Sigmoid colon (tissue), 7 donors: ENCODE data around the gene CLTRN. TPM values are rescaled to one million over a fixed set of nuclear protein-coding genes. Genes with fewer than 3 reads are reported as not detected.
A peak's percentile ranks its signal among the peaks of the same experiment; 100 is the strongest.
"Not testable (repeated sequence)": the region's sequence is repeated elsewhere in the genome, so short reads cannot be mapped to it uniquely, and the experiment has no call there.

Experiments used
- DNase-seq: peaks from one replicate; pipeline ENCODE4 v3.0.0-alpha.2; 2019
- H3K27ac ChIP-seq, 4 donors: fragments of 200-600 bp; sonication (generic); one replicate each; pipeline ENCODE4 v1.5.1; 2016 to 2019; ENCODE audit warnings: mild to moderate bottlenecking in 1 of 4
- H3K27me3 ChIP-seq, 3 donors: fragments of 200-600 bp; sonication (generic); one replicate each; pipeline ENCODE4 v1.5.1; 2019; ENCODE audit warnings: mild to moderate bottlenecking in 1 of 3
- H3K36me3 ChIP-seq, 4 donors: fragments of 200-600 bp; sonication (generic); one replicate each; pipeline ENCODE4 v1.5.1; 2016 to 2019
- H3K4me1 ChIP-seq, 4 donors: fragments of 200-600 bp; sonication (generic); one replicate each; pipeline ENCODE4 v1.5.1; 2017 to 2019
- H3K4me3 ChIP-seq, 4 donors: fragments of 200-600 bp; sonication (generic); one replicate each; pipeline ENCODE4 v1.5.1; 2017 to 2019; ENCODE audit warnings: mild to moderate bottlenecking in 2 of 4, moderate library complexity in 1 of 4
- H3K9me3 ChIP-seq, 4 donors: fragments of 200-600 bp in 3 of 4; sonication (generic) in 3 of 4; one replicate each; pipeline versions ENCODE4 v1.5.1 to v1.6.1; 2013 to 2019
- CTCF ChIP-seq, 4 experiments: fragments of 450-650 bp in 3 of 4; fragments of 200-600 bp in 1 of 4; IDR thresholded peaks; one replicate each; pipeline ENCODE4 v1.5.1; 2016 to 2019; ENCODE audit warnings: antibody characterized with exemption in 4 of 4, mild to moderate bottlenecking in 3 of 4, moderate library complexity in 2 of 4
- EP300 ChIP-seq, 4 donors: sonication (generic); formaldehyde crosslinking; IDR thresholded peaks; one replicate each; pipeline ENCODE4 v1.6.1; 2017; ENCODE audit warnings: antibody characterized with exemption in 4 of 4
- POLR2A ChIP-seq, 2 donors: fragments of 450-650 bp; IDR thresholded peaks; one replicate each; pipeline ENCODE4 v1.6.1; 2016; ENCODE audit warnings: antibody characterized with exemption in 2 of 2, mild to moderate bottlenecking in 2 of 2, moderate library complexity in 2 of 2
- POLR2AphosphoS5 ChIP-seq, 4 donors: sonication (generic); formaldehyde crosslinking; IDR thresholded peaks; one replicate each; pipeline ENCODE4 v1.6.1; 2017; ENCODE audit warnings: antibody characterized with exemption in 4 of 4
- WGBS, 2 donors: extraction: QIAGEN DNeasy Blood & Tissue Kit; methylation state at CpG; one replicate each; pipeline ENCODE4 v1.1.7; 2013; 5-methylcytosine and 5-hydroxymethylcytosine counted together
- intact Hi-C: fragments of 100-400 bp; cut with DNase I; formaldehyde crosslinking; loops from one replicate; pipeline ENCODE4 v1.15.1; 2023
- polyA plus RNA-seq, 3 donors: library from polyadenylated mRNA; stranded (reverse); fragments of 200-250 nt; gene quantifications; one replicate each; pipeline ENCODE4 v1.2.3, GENCODE V29; 2013
- total RNA-seq, 4 donors: library from RNA; depleted of rRNA; stranded (reverse); fragments of >200 nt; gene quantifications; one replicate each; pipeline ENCODE4 v1.1.0, GENCODE V29; 2016
- donor health status: healthy with polysubstance abuse.
- donor health status: Bipolar disorder and iron deficiency.
- donor health status: healthy.

Gene CLTRN
- total and polyA plus RNA-seq, 7 donors, result 0.12 to 0.60 (median 0.33) TPM; not detected in 4

- no peaks in the 10 kb centered on the region for H3K9me3 ChIP-seq
- TF ChIP-seq POLR2AphosphoS5 (IDR thresholded peaks at IDR 0.05) (peak in 1 of 4 donors; percentile 76), POLR2A (IDR thresholded peaks at IDR 0.05) (peak in 1 of 2 donors; percentile 41), CTCF (IDR thresholded peaks at IDR 0.05) (no peak), EP300 (IDR thresholded peaks at IDR 0.05) (no peak)
- peaks cover 0 to 29% (median 6%) of the 10 kb centered on the region in 4 donors for H3K4me1 ChIP-seq
- H3K4me3 ChIP-seq, result peak overlapping the region; percentile 62 to 81 (median 64)
- H3K27me3 ChIP-seq, result no peaks in the 10 kb centered on the region
- 0% methylated on average over 13 of the region's 13 CpGs for WGBS, 2 donors
- intact Hi-C loops, result loop anchor here (2.0 to 10.0 kb wide), 5 partner anchors 182 to 1200 kb away; partner anchors contain the start of genes CTPS2, FANCB, MOSPD2 and PIR
- peak overlapping the region; percentile 92 to 99 (median 96) for H3K27ac ChIP-seq
- H3K36me3 ChIP-seq, result no peaks in the 10 kb centered on the region
- DNase-seq, result no peak
Observed at GRCh38 chrX:15674514-15674840, 9.9 kb upstream of the CLTRN start.

DNA sequence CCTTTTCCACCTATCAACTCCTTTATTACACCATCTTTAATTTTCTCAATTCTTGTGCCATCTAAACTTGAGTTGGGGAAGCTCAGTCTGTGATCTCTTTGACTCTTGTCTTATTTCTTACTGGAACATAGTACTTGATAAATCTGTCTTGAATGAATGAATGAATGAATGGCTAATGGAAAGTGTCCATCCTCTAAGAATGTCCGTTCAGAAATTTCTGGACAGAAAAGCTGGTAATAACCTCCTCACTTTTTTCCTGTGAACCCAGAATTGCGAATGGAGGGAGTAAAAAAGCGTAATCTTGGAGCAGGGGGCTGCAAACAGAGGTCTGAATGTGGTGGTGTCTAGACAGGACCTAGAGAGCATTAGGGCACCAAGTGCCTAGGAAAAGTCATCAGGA, 9.4 kb upstream of the CLTRN start:
- no peaks in the 10 kb centered on the region for H3K36me3 ChIP-seq
- DNase-seq, result no peak
- TF ChIP-seq EP300 (IDR thresholded peaks at IDR 0.05), result no peak
- no peak for TF ChIP-seq CTCF (IDR thresholded peaks at IDR 0.05)
- TF ChIP-seq POLR2AphosphoS5 (IDR thresholded peaks at IDR 0.05), result no peak
- TF ChIP-seq POLR2A (IDR thresholded peaks at IDR 0.05), result no peak
- intact Hi-C loops, result loop anchor here (2.0 to 10.0 kb wide), 5 partner anchors 181 to 1201 kb away; partner anchors contain the start of genes CTPS2, FANCB, MOSPD2 and PIR
- H3K9me3 ChIP-seq, result no peaks in the 10 kb centered on the region
- H3K4me3 ChIP-seq, result peak overlapping the region; percentile 62 to 81 (median 64)
- no peaks in the 10 kb centered on the region for H3K27me3 ChIP-seq
- H3K4me1 ChIP-seq, result peaks cover 0 to 29% (median 6%) of the 10 kb centered on the region in 4 donors
- 41 to 64% methylated on average over 3 of the region's 3 CpGs for WGBS, 2 donors
- peak overlapping the region; percentile 92 to 99 (median 96) for H3K27ac ChIP-seq

DNA sequence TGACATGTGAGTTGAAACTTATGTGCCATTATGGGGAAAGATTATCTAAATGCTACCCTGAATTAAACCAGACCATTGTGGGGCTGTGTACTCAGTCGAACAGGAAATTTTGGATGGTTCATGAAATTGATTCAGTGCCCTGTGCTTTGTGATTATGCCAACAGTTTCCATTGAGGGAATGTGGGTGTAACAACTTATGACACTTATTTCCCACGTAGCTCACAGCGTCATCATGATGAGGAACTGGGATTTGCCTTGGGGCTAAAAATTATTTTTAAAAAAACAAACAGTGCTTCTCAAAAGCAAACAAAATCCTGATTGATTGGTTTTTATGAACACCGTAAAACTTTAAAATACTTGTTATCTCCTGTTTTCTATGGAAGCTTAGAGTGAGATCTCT, 8.3 kb upstream of the CLTRN start:
- intact Hi-C loops, result loop anchor here (5.0 to 10.0 kb wide), 4 partner anchors 801 to 1202 kb away; partner anchors contain the start of genes CTPS2, FANCB, MOSPD2 and RBBP7
- H3K36me3 ChIP-seq, result no peaks in the 10 kb centered on the region
- H3K4me1 ChIP-seq, result peaks cover 0 to 28% (median 6%) of the 10 kb centered on the region in 4 donors
- H3K9me3 ChIP-seq, result no peaks in the 10 kb centered on the region
- no peaks in the 10 kb centered on the region for H3K27me3 ChIP-seq
- H3K4me3 ChIP-seq, result no peak overlapping the region
- no peak overlapping the region for H3K27ac ChIP-seq
- DNase-seq, result no peak
- 89 to 90% methylated on average over 4 of the region's 4 CpGs for WGBS, 2 donors
- TF ChIP-seq CTCF (IDR thresholded peaks at IDR 0.05) (no peak), POLR2AphosphoS5 (IDR thresholded peaks at IDR 0.05) (no peak), EP300 (IDR thresholded peaks at IDR 0.05) (no peak), POLR2A (IDR thresholded peaks at IDR 0.05) (no peak)

- intact Hi-C loops, result no loop called here
- DNase-seq, result no peak
- no peak for TF ChIP-seq EP300 (IDR thresholded peaks at IDR 0.05)
- no peak for TF ChIP-seq POLR2A (IDR thresholded peaks at IDR 0.05)
- TF ChIP-seq POLR2AphosphoS5 (IDR thresholded peaks at IDR 0.05), result no peak
- no peak for TF ChIP-seq CTCF (IDR thresholded peaks at IDR 0.05)
- no peaks in the 10 kb centered on the region for H3K4me1 ChIP-seq
- no peaks in the 10 kb centered on the region for H3K27me3 ChIP-seq
- H3K27ac ChIP-seq, result no peak overlapping the region
- H3K9me3 ChIP-seq, result no peaks in the 10 kb centered on the region
- H3K4me3 ChIP-seq, result no peak overlapping the region
- H3K36me3 ChIP-seq, result no peaks in the 10 kb centered on the region
- 74 to 77% methylated on average over 1 of the region's 1 CpG for WGBS, 2 donors
Observed at GRCh38 chrX:15663439-15663838, 1.2 kb downstream of the CLTRN start.

DNA sequence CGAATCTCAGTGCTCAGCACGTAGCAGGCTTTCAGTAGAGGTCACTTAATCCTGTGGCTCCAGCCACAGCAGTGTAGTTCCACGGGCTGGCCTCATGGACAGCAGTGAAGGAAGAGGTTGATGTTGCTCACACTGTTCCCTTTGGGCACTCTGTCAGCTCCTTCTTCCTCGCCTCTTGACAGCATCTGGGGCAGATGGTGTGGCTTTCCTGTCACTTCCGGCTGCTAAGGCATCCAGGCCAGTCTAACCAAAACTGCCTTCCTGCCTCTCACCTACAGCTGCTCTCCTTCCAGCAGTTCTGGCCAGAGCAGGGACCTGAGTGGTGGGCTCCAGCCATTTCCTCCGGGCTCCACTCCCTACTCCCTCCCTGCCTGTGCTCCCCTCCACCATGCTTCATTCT, 9.8 kb downstream of the CLTRN start:
- intact Hi-C loops, H3K27me3 ChIP-seq, DNase-seq, H3K4me3 ChIP-seq, H3K4me1 ChIP-seq, H3K27ac ChIP-seq, H3K36me3 ChIP-seq, H3K9me3 ChIP-seq: not testable (repeated sequence)
- 81 to 82% methylated on average over 5 of the region's 6 CpGs for WGBS, 2 donors
